ENCODE measurements around the gene ADSS1. TPM values are rescaled to one million over a fixed set of nuclear protein-coding genes. Genes with fewer than 3 reads are reported as not detected.
A peak's percentile ranks its signal among the peaks of the same experiment; 100 is the strongest.

The ADSS1 gene
- total RNA-seq, 1 donor from 2014 or later: 6.9 TPM

DNA sequence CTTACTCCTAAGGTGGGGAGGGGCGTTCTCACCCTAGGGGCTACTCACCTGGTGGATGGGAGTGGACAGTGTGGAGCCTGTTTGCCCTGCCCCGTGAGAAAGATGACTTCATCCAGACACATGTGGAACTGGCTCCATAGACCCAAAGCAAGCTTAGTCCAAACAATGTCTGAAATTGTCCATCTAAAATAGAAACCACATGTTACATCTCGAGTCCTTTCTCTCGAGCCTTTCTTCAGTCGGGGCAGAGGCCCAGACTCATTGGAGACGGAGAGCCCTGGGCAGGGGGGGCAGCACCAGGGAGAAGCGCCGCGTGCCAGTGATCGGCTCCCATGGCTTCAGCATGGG lies 33.2 kb downstream of the ADSS1 start:
- no peaks in the 10 kb centered on the region for H3K9me3 Mint-ChIP-seq
- TF ChIP-seq, protein P1, sequence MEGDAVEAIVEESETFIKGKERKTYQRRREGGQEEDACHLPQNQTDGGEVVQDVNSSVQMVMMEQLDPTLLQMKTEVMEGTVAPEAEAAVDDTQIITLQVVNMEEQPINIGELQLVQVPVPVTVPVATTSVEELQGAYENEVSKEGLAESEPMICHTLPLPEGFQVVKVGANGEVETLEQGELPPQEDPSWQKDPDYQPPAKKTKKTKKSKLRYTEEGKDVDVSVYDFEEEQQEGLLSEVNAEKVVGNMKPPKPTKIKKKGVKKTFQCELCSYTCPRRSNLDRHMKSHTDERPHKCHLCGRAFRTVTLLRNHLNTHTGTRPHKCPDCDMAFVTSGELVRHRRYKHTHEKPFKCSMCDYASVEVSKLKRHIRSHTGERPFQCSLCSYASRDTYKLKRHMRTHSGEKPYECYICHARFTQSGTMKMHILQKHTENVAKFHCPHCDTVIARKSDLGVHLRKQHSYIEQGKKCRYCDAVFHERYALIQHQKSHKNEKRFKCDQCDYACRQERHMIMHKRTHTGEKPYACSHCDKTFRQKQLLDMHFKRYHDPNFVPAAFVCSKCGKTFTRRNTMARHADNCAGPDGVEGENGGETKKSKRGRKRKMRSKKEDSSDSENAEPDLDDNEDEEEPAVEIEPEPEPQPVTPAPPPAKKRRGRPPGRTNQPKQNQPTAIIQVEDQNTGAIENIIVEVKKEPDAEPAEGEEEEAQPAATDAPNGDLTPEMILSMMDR (conservative IDR thresholded peaks at IDR 0.05): no peak
- H3K27ac Mint-ChIP-seq: no peak overlapping the region
- no peaks in the 10 kb centered on the region for H3K27me3 Mint-ChIP-seq
- no peak for DNase-seq (ENCODE audit: extremely low spot score, unreplicated experiment)
- no peak overlapping the region for H3K4me3 Mint-ChIP-seq
- peaks cover 26% of the 10 kb centered on the region for H3K36me3 Mint-ChIP-seq
- H3K4me1 Mint-ChIP-seq (ENCODE audit: unreplicated experiment): peaks cover 12% of the 10 kb centered on the region

DNA sequence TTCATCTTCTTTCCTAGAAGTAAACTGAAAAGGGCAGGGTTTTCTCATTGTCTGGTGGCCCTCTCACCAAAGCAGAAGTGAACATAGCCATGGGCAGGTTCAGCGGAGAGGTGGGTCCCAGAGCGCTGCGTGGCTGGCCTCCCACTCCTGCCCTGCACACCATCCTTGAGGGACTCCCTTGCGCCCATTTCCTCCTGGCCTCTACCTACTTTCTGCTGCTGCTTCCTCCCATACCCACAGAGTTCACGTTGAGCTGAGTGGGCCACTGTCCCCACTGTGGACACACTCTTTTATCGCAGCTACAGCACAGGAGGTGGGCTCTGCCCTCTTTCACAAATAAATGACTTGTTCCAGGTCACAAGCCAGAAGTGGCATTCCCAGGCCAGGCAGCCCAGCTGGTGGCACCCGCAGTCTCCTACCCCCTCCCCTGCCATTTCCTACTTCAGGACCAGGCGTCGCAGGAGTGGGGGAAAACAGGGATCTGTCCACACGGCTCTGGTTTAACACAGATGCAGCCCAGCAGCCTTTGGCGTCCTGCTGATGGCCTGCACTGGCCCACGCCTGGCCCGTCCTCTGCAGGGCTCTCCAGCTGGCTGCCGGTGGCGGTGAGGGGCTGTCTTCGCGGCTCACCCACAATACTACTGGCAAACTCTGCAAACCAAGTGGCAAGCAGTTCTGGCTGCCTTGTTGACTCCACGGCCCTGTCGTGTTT lies 33.8 kb downstream of the ADSS1 start:
- Mint-ChIP-seq H3K36me3 (peaks cover 25% of the 10 kb centered on the region), H3K4me1 (ENCODE audit: unreplicated experiment) (peaks cover 12% of the 10 kb centered on the region), H3K4me3 (no peak overlapping the region), H3K9me3 (no peaks in the 10 kb centered on the region), H3K27me3 (no peaks in the 10 kb centered on the region), H3K27ac (no peak overlapping the region)
- no peak for DNase-seq (ENCODE audit: extremely low spot score, unreplicated experiment)
- TF ChIP-seq, protein P1 (conservative IDR thresholded peaks at IDR 0.05): no peak

DNA sequence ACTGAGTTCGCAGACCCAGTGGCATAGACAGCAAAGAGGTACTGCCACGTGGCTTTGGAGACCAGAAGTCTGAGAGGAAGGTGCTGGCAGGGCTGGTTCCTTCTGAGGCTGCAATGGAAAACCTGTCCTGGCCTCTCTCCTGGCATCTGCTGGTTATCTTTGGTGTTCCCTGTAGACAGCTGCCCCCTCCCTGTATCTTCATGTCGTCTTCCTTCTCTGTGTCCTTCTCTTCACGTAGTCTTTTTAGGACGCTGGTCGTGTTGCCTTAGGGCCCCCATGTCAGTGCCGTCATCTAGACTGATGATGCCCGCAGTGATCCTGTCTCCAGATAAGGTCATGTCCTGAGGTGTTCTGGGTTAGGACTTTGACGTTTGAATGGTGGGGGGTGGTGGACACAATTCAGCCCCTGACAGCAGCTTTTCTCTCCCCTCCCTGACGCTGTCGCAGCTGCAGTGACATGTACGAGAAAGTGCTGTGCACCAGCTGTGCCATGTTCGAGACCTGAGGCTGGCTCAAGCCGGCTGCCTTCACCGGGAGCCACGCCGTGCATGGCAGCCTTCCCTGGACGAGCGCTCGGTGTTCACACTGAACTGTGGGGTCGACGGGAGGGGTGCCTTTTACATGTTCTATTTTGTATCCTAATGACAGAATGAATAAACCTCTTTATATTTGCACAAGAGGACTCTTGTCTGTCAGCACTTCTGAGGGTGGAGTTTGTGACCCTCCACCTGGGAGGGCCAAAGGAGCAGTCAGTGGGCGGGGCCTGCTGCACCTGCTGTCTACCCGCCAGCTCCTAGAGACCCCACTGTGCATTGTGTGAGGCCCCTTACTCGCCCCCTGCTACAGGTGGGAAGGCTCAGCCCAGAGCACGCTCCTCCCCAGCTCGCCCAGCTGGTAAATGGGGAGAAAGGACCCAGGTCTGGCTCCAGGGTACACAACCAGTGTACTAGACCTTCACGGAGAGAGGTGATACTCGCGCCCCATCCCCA lies 35.2 kb downstream of the ADSS1 start:
- DNase-seq (ENCODE audit: extremely low spot score, unreplicated experiment): no peak
- Mint-ChIP-seq H3K36me3 (peaks cover 25% of the 10 kb centered on the region), H3K4me3 (no peak overlapping the region), H3K9me3 (no peaks in the 10 kb centered on the region), H3K27me3 (no peaks in the 10 kb centered on the region), H3K27ac (no peak overlapping the region), H3K4me1 (ENCODE audit: unreplicated experiment) (peaks cover 5% of the 10 kb centered on the region)
- TF ChIP-seq, protein P1 (conservative IDR thresholded peaks at IDR 0.05): no peak

DNA sequence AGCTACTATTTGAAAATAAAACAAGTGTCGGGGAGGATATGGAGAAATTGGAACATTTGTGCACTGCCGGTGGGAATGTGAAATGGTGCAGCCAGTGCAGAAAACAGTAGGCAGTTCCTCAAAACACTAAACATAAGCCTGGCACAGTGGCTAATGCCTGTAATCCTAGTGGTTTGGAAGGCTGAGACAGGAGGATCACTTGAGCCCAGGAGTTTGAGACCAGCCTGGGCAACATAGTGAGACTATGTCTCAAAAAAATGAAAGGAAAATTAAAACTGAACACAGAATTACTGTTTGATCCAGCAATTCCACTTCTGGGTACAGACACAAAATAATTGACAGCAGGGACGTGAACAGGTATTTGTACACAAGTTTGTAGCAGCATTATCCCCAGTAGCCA lies 41.5 kb downstream of the ADSS1 start:
- Mint-ChIP-seq H3K36me3 (peaks cover 29% of the 10 kb centered on the region), H3K9me3 (no peaks in the 10 kb centered on the region), H3K4me1 (ENCODE audit: unreplicated experiment) (peaks cover 27% of the 10 kb centered on the region), H3K4me3 (no peak overlapping the region), H3K27ac (no peak overlapping the region), H3K27me3 (no peaks in the 10 kb centered on the region)
- DNase-seq (ENCODE audit: extremely low spot score, unreplicated experiment): no peak
- TF ChIP-seq, protein P1 (conservative IDR thresholded peaks at IDR 0.05): no peak

DNA sequence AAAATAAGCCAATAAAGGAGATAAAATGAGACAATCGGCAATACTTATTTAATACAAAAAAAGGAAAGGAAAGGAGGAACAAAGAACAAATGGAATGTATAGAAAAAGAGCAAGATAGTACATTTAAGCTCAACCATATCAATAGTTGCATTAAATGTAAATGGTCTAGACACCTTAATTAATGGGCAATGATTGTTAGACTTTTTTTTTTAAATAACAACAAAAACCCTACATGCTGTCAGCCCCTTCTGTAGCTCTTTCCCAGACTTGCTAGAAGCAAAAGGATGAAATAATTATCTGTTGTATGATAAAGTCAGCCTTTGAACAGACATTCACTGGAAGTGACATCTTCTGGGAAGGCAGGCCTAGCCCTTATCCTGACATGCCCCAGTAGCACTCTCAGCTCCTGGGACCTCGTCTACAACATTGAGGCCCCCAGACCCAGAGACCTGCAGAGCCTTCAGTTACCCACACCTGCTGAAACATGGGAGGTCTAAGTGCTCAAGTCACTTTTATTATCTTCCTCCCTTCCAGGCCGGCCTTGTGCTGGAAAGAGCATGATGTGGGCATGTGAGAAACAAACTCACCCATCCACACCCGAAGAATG lies 42.3 kb downstream of the ADSS1 start:
- no peak for DNase-seq (ENCODE audit: extremely low spot score, unreplicated experiment)
- Mint-ChIP-seq H3K4me1 (ENCODE audit: unreplicated experiment) (peaks cover 31% of the 10 kb centered on the region), H3K27ac (peak overlapping the region; percentile 51), H3K36me3 (peaks cover 29% of the 10 kb centered on the region), H3K4me3 (peak overlapping the region; percentile 16), H3K9me3 (no peaks in the 10 kb centered on the region), H3K27me3 (no peaks in the 10 kb centered on the region)
- TF ChIP-seq, protein P1 (conservative IDR thresholded peaks at IDR 0.05): no peak

Measured in type B pancreatic cell (in vitro differentiated cells).